OCI-LY3 (cell line): Measurements from ENCODE around the gene TBX6.
A peak's percentile ranks its signal among the peaks of the same experiment; 100 is the strongest.

ENCODE experiments used
- H2AFZ ChIP-seq: fragments of 200-600, 300-600 bp; shearing (Covaris generic); 2 replicates; pipeline ENCODE4 v1.6.0; 2014; ENCODE audit warnings: antibody characterized with exemption, low read depth, low read length
- H3K27ac ChIP-seq: fragments of 200-600, 300-600 bp; sonication (generic); 2 replicates; pipeline ENCODE4 v1.5.1; 2014; ENCODE audit warnings: mild to moderate bottlenecking, low read length, moderate library complexity, mixed read lengths
- H3K27me3 ChIP-seq: fragments of 200-600, 300-600 bp; sonication (generic); 2 replicates; pipeline ENCODE4 v1.6.1; 2014; ENCODE audit warnings: low read depth, low read length, mixed read lengths
- H3K36me3 ChIP-seq: fragments of 200-600, 300-600 bp; sonication (generic); replicated peaks from 2 replicates; pipeline ENCODE3; 2014; ENCODE audit warnings: low read depth, low read length, mixed read lengths
- H3K4me1 ChIP-seq: fragments of 300-600, 200-600 bp; sonication (generic); 2 replicates; pipeline ENCODE4 v1.6.1; 2014; ENCODE audit warnings: low read length, mixed read lengths
- H3K4me2 ChIP-seq: fragments of 200-600, 300-600 bp; sonication (generic); 2 replicates; pipeline ENCODE4 v1.6.1; 2014; ENCODE audit warnings: low read length, mixed read lengths
- H3K4me3 ChIP-seq: fragments of 300-600, 200-600 bp; sonication (generic); 2 replicates; pipeline ENCODE4 v1.5.1; 2014; ENCODE audit warnings: antibody characterized with exemption, mild to moderate bottlenecking, low read length, moderate library complexity
- H3K79me2 ChIP-seq: fragments of 300-600, 200-600 bp; shearing (Covaris generic); 2 replicates; pipeline ENCODE4 v1.6.1; 2014; ENCODE audit warnings: mild to moderate bottlenecking, low read length, mixed read lengths
- H3K9ac ChIP-seq: fragments of 300-600, 200-600 bp; shearing (Covaris generic); 2 replicates; pipeline ENCODE4 v1.6.0; 2014; ENCODE audit warnings: mild to moderate bottlenecking, low read length, moderate library complexity
- H3K9me3 ChIP-seq: fragments of 200-600, 300-600 bp; shearing (Covaris generic); 2 replicates; pipeline ENCODE4 v1.6.1; 2014; ENCODE audit warnings: low read length, mixed read lengths; ENCODE audit not compliant: insufficient read depth
- H4K20me1 ChIP-seq: fragments of 200-600, 300-600 bp; sonication (generic); 2 replicates; pipeline ENCODE4 v1.6.1; 2016; ENCODE audit warnings: low read length, mixed read lengths; ENCODE audit not compliant: insufficient read depth
- EZH2phosphoT487 ChIP-seq: fragments of 200-600 bp; shearing (Covaris generic); IDR thresholded peaks from 2 replicates; pipeline ENCODE4 v1.6.1; 2018; ENCODE audit warnings: antibody characterized with exemption, mixed run types, low read depth
- TF ChIP-seq, protein P1 (sequence below): fragments of 200-600, 300-600 bp; sonication (generic); IDR thresholded peaks from 2 replicates; pipeline ENCODE4 v1.5.1; 2014; ENCODE audit warnings: antibody characterized with exemption, low read length, low read depth

The TBX6 gene

DNA sequence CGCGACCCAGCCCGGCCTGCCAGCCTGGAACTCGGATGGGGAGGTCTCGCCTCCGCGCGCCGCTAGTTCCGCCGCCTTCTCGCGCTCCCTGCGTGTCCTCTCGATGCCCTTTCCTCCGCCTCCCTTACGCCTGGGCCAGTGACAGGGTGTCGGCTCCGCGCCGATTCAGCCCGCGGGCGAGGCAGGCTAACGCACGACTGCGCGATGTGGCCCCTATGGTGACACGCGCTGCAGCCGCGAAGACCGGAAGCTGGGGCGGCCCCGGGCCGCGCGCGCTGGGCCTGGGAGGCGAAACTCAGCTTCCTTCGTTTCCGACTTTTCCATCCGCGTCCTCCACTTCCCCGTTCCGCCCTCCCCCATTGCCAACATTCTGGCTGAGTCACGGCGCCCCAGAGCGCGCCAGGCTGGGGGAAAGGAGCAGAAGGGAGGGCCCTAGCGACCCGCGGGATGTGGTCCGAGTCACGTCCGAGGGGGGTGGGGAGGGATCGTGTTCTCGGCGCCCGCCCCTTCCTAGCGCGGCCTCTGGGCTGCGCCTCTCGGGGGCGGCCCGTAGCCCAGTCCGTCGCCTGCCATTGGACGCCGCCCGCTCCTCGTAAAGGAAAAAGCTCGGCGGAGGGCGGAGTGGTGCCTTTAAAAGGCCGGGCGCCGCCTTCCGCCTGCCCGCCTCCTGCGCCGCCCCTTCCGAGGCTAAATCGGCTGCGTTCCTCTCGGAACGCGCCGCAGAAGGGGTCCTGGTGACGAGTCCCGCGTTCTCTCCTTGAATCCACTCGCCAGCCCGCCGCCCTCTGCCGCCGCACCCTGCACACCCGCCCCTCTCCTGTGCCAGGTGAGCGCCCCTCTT lies 26.4 kb downstream of the TBX6 start, which contains the start of gene ALDOA:
ALDOA (plus strand) TSS at position 659 of the 841 bp plus-strand sequence. CDS start 1,138 bp downstream, outside the sequence.
- Histone ChIP-seq H3K4me2 (peak within 1 kb of the TSS; percentile 88), H3K9ac (peak within 1 kb of the TSS; percentile 92), H3K9me3 (no peaks in the 10 kb centered on the region), H3K36me3 (peaks cover 44% of the 10 kb centered on the region), H3K4me3 (peak within 1 kb of the TSS; percentile 94), H3K4me1 (peaks cover 18% of the 10 kb centered on the region), H3K79me2 (peaks cover 63% of the 10 kb centered on the region), H2AFZ (no peak within 1 kb of the TSS; the same call in 1 of the 2 replicates), H4K20me1 (peaks cover 42% of the 10 kb centered on the region), H3K27me3 (no peaks in the 10 kb centered on the region), H3K27ac (peak within 1 kb of the TSS; percentile 92)
- TF ChIP-seq EZH2phosphoT487: no peak
- TF ChIP-seq, protein P1, sequence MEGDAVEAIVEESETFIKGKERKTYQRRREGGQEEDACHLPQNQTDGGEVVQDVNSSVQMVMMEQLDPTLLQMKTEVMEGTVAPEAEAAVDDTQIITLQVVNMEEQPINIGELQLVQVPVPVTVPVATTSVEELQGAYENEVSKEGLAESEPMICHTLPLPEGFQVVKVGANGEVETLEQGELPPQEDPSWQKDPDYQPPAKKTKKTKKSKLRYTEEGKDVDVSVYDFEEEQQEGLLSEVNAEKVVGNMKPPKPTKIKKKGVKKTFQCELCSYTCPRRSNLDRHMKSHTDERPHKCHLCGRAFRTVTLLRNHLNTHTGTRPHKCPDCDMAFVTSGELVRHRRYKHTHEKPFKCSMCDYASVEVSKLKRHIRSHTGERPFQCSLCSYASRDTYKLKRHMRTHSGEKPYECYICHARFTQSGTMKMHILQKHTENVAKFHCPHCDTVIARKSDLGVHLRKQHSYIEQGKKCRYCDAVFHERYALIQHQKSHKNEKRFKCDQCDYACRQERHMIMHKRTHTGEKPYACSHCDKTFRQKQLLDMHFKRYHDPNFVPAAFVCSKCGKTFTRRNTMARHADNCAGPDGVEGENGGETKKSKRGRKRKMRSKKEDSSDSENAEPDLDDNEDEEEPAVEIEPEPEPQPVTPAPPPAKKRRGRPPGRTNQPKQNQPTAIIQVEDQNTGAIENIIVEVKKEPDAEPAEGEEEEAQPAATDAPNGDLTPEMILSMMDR: no peak

DNA sequence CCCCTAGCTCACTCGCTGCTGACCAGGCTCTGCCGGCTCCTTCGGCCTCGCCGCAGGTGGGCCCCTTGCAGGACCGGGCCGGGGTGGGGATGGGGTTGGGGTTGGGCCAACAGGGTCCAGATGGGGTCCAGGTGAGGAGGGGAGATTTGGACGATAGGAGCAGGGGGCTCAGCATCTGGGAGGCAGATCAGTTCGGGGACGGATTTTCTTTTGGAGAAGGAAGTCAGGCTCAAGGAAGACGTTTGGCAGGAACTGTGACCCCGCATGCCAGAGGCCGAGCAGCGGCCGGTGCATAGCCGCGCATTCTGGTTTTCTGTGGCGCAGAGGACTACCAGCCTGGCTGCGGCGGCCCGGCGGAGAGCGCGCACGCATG lies 27.0 kb downstream of the TBX6 start:
- no peak for TF ChIP-seq EZH2phosphoT487
- TF ChIP-seq, protein P1: no peak
- peaks cover 58% of the 10 kb centered on the region for H3K79me2 ChIP-seq
- H3K9ac ChIP-seq: peak overlapping the region; percentile 92
- H3K4me3 ChIP-seq: peak overlapping the region; percentile 94
- H3K4me1 ChIP-seq: peaks cover 18% of the 10 kb centered on the region
- peaks cover 36% of the 10 kb centered on the region for H4K20me1 ChIP-seq
- peak overlapping the region; percentile 92 for H3K27ac ChIP-seq
- no peak overlapping the region for H2AFZ ChIP-seq
- peaks cover 38% of the 10 kb centered on the region for H3K36me3 ChIP-seq
- H3K4me2 ChIP-seq: peak overlapping the region; percentile 86
- no peaks in the 10 kb centered on the region for H3K9me3 ChIP-seq
- no peaks in the 10 kb centered on the region for H3K27me3 ChIP-seq

DNA sequence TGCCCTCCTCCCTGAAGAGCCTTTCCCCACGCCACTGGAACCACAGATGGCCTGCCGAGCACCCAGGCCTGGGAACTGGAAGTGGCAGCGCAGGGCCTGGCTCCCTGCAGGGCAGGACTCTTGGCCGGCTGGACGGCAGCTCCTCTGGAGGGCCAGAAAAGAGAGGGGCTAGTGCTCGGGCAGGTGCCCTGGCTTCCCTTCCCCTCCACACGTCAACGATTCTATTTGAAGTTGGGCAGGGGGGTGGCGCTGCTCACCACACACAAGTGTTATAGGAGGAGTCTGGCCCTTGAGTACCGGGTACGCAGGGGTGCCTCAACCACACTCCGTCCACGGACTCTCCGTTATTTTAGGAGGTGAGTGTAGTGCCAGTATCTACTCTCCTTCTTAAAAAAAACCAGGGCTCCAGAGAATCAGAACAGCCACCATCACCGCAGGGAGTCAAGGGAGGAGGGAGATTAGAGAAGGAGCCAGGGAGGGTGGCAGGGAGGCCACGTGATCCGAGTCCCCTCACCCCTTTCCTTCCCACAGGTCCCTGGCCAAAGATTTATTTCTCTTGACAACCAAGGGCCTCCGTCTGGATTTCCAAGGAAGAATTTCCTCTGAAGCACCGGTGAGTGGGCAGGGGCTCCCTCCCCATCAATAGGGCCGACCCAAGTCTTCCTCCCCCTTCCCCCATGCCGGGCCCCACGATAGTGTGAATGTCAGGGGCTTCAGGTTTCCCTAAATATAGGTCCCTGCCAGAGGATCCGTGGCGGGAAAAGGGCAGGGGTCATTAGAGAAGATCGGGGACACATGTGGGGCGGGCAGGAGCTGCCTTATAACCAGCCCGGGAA lies 27.6 kb downstream of the TBX6 start:
- Histone ChIP-seq H3K4me2 (peak overlapping the region; percentile 86), H3K9me3 (no peaks in the 10 kb centered on the region), H3K4me1 (peaks cover 18% of the 10 kb centered on the region), H4K20me1 (peaks cover 30% of the 10 kb centered on the region), H3K36me3 (peaks cover 32% of the 10 kb centered on the region), H3K79me2 (peaks cover 52% of the 10 kb centered on the region), H2AFZ (peak overlapping the region; percentile 43; the same call in 1 of the 2 replicates), H3K27ac (peak overlapping the region; percentile 92), H3K27me3 (no peaks in the 10 kb centered on the region), H3K4me3 (peak overlapping the region; percentile 94), H3K9ac (peak overlapping the region; percentile 92)
- no peak for TF ChIP-seq EZH2phosphoT487
- TF ChIP-seq, protein P1: peak; percentile 62
